CD4-positive, alpha-beta T cell treated with Interleukin-10 for 1 hour (primary cell): Measurements from ENCODE around the gene ZNF431.
A peak's percentile ranks its signal among the peaks of the same experiment; 100 is the strongest.
"Not testable (repeated sequence)": the region's sequence is repeated elsewhere in the genome, so short reads cannot be mapped to it uniquely, and the experiment has no call there.

ENCODE experiments used
- DNase-seq: peaks from one replicate; pipeline ENCODE4 v3.0.0-alpha.2; 2020

The ZNF431 gene

GRCh38 chr19:21148681-21149080 is 6.8 kb downstream of the ZNF431 start:
- DNase-seq, result no peak

GRCh38 chr19:21149877-21150276 is 8.0 kb downstream of the ZNF431 start:
- DNase-seq, result no peak

- no peak for DNase-seq
Measured at GRCh38 chr19:21151460-21151859, 9.6 kb downstream of the ZNF431 start.

GRCh38 chr19:21158523-21159135 is 16.8 kb downstream of the ZNF431 start:
- no peak for DNase-seq

- DNase-seq, result no peak
Measured at GRCh38 chr19:21164541-21164940, 22.7 kb downstream of the ZNF431 start.

GRCh38 chr19:21166436-21166835 is 24.6 kb downstream of the ZNF431 start:
- no peak for DNase-seq

- no peak for DNase-seq
Measured at GRCh38 chr19:21197590-21198295, 55.9 kb downstream of the ZNF431 start.

GRCh38 chr19:21202865-21203494 is 61.1 kb downstream of the ZNF431 start:
- DNase-seq, result peak; percentile 60

- DNase-seq, result no peak
Measured at GRCh38 chr19:21210037-21210621, 68.3 kb downstream of the ZNF431 start.

GRCh38 chr19:21221693-21222092 is 79.9 kb downstream of the ZNF431 start:
- DNase-seq, result no peak

- DNase-seq, result not testable (repeated sequence)
Measured at GRCh38 chr19:21229938-21230337, 88.1 kb downstream of the ZNF431 start.

GRCh38 chr19:21233691-21234090 is 91.9 kb downstream of the ZNF431 start:
- no peak for DNase-seq

GRCh38 chr19:21236751-21237150 is 94.9 kb downstream of the ZNF431 start:
- not testable (repeated sequence) for DNase-seq

- no peak for DNase-seq
Measured at GRCh38 chr19:21238670-21239069, 96.8 kb downstream of the ZNF431 start.
